ENCODE results near the gene BHLHE23.

DNA sequence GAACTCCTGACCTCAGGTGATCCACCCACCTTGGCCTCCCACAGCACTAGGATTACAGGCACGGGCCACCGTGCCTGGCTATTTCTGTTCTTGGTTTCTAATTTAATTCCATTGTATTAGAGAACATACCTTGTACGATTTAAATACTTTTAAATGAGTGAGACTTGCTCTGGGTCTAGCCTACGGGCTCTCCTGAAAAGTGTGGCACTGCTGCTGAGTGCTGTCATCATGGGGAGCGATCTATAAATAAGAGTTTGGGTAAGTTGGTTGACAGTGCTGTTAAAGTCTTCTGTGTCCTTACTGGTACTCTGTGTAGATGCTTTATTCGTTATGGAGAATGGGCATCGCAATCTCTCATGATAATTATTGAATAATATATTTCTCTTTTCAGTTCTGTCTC is 35.0 kb upstream of the BHLHE23 start:
- TF ChIP-seq, protein P1, sequence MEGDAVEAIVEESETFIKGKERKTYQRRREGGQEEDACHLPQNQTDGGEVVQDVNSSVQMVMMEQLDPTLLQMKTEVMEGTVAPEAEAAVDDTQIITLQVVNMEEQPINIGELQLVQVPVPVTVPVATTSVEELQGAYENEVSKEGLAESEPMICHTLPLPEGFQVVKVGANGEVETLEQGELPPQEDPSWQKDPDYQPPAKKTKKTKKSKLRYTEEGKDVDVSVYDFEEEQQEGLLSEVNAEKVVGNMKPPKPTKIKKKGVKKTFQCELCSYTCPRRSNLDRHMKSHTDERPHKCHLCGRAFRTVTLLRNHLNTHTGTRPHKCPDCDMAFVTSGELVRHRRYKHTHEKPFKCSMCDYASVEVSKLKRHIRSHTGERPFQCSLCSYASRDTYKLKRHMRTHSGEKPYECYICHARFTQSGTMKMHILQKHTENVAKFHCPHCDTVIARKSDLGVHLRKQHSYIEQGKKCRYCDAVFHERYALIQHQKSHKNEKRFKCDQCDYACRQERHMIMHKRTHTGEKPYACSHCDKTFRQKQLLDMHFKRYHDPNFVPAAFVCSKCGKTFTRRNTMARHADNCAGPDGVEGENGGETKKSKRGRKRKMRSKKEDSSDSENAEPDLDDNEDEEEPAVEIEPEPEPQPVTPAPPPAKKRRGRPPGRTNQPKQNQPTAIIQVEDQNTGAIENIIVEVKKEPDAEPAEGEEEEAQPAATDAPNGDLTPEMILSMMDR (IDR thresholded peaks at IDR 0.05) = no peak
- no peak for TF ChIP-seq POLR2A (IDR thresholded peaks at IDR 0.05)
